Placental epithelial cell (primary cell): ENCODE results near the gene OAT. TPM values are rescaled to one million over a fixed set of nuclear protein-coding genes. Genes with fewer than 3 reads are reported as not detected.

Source experiments
- total RNA-seq: library from RNA; depleted of rRNA; stranded (reverse); fragments of >200 nt; gene quantifications from 2 replicates; pipeline ENCODE4 v1.2.3, GENCODE V29; 2012

OAT gene
- total RNA-seq: 140 and 186 TPM in 2 replicates

DNA sequence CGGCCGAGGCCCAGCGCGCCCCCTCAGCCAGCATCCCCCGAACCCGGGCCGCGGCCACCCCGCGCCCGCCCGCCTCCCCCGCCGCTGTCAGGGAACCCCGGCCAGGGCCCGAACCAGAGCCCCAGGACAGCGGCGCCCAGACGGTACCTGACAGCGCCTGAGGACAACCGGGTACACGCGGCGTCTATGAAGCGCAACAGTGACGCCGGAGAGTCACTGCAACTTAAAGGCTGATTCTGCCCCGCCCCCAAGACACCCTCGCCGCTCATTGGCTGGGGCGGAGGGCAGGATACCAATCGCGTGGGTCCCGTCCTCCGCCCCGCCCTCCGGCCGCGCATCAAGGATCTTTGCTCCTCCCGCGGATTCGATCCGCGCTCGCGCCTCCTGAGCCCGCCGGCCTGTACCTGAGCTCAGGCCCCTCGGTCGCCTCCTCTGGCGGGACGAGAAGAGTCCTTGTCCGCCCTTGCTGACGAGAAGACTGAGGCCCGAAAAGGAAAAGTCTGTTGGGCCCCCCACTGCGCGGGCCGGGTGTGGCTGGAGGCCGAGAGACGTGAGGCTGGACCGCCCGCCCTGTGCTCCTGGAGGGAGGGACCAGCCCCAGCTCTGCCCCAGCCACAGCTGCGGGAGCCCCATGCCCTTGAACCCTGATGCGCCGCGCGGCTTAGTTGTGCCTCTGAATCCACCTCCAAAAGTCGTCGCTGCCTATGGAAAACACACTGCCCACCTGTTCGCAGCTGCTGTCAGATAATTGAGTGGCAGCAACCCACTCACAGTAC is at the start of gene OAT:
Gene OAT (minus strand): TSS at position 198 of the 776 bp plus-strand sequence. CDS start 6,752 bp downstream, outside the sequence.

DNA sequence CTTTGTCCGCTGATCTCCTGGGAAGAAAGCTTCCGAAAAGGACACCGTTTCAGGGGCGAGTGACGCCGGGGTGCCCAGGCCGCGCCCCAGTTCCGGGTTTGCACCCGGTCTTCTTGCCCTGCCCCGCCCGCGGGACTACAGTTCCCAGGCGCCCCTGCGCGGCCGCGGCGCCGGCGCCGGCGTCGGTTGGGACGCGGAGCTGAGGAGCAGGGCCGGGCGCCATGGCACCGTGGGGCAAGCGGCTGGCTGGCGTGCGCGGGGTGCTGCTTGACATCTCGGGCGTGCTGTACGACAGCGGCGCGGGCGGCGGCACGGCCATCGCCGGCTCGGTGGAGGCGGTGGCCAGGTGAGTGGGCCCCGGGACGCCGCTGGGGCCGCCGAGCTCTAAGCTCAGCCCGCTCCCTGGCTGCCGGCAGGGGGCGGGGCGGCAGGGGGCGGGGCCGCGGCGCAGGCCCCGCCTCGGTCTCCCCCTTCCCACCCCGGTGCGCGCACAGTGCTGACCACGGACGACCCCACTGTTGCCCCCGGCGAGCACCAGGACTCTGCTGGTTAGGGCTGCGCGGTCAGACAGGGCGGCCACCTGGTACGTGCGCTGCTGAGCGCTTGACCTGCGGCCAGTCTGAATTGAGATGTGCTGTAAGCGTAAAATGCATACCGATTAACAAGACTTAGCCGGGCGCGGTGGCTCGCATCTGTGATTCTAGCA is 43.1 kb upstream of the OAT start, which contains the start of gene LHPP:
Gene LHPP (plus strand): TSS at position 182 of the 706 bp plus-strand sequence. CDS start 40 bp downstream, at position 222.

DNA sequence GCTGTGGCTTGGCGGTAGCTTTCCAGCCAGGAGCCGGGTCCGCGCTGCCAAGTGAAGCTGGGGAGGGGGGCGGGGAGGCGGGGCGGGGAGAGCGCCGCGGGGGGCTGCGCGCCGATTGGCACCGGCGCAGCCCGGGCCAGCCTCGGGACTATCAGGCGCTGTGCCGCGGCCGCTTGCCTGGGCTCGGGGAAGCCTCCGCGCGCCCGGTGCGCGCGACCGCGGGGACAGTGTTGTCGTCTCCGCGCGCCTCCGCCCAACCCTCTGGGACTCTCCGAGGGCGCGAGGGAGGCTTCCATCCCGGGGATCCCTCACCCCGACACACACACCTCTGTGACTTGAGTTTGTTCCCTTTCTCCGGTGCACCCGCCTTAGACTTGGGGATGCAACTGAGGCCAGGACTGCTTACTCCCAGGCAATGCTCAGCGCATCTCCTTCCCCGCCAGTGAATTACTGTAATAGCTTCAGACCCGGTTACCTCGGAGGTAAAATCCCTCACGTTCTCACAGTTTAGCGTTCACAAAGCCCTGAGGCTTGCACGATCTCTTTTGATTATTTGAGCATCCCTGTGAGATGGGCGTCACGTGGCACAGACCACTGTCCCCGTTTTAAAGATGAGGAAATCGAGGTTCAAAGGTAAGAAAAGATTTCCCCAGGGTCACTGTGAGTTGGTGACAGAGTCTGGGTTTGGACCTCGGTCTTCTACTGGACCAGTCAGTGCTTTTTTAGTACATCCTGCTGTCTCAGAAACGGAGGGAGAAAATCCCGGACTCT is 31.5 kb upstream of the OAT start, which contains the start of gene NKX1-2:
Gene NKX1-2 (minus strand): TSS at position 24 of the 771 bp plus-strand sequence. CDS start 92 bp downstream, outside the sequence.

Other genes starting within 250 kb of the OAT start
- gene NKX1-2, start 31.1 kb upstream of the OAT start, total RNA-seq: not detected in 2 replicates
- gene LHPP, start 42.9 kb upstream of the OAT start, total RNA-seq: 18.0 and 22.8 TPM in 2 replicates